VCaP (cell line): ENCODE measurements around the gene ENPP1.
"Not testable (repeated sequence)": the region's sequence is repeated elsewhere in the genome, so short reads cannot be mapped to it uniquely, and the experiment has no call there.

Experiments used
- H3K27ac ChIP-seq: fragments of 450-650 bp; 2 replicates; pipeline ENCODE4 v1.5.1; 2017
- TF ChIP-seq, protein P1 (sequence below): fragments of 450-650 bp; conservative IDR thresholded peaks from 2 replicates; pipeline ENCODE4 v1.5.1; 2017; ENCODE audit warnings: mild to moderate bottlenecking, moderate library complexity

ENPP1 gene

DNA sequence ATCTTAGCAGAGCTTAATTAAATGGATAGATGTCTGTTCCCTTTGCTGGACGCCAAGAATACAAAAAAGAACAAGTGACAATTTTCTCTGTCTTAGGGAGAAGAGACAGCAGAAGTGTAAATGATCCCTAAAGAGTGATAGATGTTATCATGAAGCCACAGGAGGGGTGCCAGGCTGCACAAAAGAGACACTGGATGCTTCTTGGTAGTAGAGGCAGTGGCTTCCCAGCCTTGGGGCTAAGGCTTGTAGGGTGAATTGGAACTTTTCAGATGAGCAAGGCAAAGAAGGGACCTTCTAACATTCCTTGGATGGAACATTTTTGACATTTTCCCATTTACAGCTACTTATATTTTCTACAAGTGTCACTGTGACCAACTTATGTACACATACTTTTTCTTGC is 85.4 kb downstream of the ENPP1 start:
- no peak overlapping the region for H3K27ac ChIP-seq
- TF ChIP-seq, protein P1, sequence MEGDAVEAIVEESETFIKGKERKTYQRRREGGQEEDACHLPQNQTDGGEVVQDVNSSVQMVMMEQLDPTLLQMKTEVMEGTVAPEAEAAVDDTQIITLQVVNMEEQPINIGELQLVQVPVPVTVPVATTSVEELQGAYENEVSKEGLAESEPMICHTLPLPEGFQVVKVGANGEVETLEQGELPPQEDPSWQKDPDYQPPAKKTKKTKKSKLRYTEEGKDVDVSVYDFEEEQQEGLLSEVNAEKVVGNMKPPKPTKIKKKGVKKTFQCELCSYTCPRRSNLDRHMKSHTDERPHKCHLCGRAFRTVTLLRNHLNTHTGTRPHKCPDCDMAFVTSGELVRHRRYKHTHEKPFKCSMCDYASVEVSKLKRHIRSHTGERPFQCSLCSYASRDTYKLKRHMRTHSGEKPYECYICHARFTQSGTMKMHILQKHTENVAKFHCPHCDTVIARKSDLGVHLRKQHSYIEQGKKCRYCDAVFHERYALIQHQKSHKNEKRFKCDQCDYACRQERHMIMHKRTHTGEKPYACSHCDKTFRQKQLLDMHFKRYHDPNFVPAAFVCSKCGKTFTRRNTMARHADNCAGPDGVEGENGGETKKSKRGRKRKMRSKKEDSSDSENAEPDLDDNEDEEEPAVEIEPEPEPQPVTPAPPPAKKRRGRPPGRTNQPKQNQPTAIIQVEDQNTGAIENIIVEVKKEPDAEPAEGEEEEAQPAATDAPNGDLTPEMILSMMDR = no peak

DNA sequence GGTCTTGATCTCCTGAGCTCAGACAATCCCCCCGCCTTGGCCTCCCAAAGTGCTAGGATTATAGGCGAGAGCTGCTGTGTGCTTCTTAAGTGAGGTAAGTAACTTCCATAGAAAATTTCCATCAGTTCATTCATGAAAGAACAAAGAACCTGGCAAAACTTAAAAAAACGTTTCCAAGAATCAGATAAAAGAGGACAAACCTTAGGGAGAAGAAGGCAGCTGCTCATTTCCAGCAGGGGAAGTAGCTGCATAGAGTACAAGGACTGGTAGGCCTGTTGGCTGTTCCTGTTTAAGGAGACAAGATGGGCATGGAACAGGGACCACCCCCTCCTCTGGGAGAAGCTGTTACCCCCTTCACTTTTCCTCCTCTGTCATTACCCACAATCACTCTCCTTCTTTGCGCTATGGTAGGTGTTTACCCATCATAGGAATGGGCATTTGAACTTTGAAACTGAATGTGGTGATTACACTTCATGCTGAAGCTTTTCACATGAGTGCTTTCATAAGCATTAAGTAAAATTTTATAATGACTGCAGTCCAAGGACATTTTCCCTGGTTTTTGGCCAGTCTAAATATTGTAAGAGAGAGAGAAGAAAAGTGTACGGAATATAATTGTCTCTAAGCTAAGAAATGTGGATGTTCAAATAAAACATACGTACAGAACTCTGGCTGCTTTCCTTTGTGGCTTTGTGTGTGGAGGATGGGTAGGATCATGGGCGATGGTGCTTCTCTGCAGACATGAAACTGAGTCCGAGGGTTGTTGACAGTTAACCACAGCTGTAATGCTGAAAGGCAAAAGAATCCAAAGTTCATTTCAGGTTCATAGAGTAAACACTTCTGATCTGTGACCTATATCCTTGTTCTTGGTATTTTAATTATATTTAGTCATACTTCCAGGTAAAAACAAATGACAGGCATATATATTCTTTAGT is 86.9 kb downstream of the ENPP1 start:
- no peak overlapping the region for H3K27ac ChIP-seq
- TF ChIP-seq, protein P1 = no peak

DNA sequence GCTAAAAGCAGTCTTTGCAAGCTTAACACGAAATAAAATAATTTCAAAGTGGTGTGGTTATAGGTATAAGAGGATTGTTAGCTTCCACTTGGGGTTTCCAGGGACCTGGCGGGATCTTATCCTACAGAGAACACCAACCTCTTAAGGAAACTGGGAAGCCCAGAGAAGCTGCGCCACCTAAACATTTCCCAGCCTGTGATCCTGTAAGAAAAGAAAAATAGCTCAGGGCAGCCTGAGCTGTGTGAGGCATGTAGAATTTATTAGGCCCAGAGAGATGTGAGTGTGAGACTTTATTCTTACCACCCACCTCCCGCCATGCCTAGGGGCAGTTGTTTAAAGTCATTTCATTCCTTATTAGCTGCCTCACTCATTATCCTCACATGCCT is 89.2 kb downstream of the ENPP1 start:
- no peak overlapping the region for H3K27ac ChIP-seq
- TF ChIP-seq, protein P1 = no peak

DNA sequence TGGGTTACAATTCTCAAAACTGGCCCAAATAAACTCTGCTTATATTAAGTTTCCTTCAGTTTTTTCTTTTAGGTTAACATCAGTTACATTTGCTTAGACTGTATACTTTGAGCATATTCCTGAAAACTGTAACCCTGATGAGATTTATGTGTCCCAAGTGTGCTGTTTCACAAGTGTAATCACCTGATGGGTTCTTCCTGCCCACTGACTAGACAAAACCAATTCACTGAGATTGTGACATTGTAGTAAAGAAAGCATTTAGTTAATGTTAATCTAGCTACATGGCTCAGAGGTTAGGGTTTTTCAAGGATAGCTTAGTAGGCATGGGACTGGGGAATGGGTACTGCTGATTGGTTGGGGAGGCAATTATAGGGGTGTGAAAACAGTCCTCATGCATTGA is 89.8 kb downstream of the ENPP1 start:
- H3K27ac ChIP-seq = no peak overlapping the region

DNA sequence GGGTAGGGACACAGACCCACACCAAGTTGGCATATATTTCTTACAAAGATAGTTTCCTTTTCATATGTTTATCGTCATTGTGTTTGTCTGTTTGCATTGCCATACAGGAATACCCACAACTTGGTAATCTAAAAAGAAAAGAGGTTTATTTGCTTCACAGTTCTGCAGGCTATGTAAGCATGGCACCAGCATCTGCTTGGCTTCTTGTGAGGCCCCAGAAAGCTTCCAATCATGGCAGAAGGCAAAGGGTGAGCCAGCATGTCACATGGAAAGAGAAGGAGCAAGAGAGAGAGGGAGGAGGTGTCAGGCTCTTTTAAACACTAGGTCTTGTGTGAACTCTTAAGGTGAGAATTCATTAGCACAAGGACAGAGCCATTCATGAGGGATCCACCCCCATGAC is 90.9 kb downstream of the ENPP1 start:
- no peak overlapping the region for H3K27ac ChIP-seq
- TF ChIP-seq, protein P1 = no peak

More for the DNA sequence above, 89.8 kb downstream of the ENPP1 start:
- TF ChIP-seq, protein P1 = no peak

DNA sequence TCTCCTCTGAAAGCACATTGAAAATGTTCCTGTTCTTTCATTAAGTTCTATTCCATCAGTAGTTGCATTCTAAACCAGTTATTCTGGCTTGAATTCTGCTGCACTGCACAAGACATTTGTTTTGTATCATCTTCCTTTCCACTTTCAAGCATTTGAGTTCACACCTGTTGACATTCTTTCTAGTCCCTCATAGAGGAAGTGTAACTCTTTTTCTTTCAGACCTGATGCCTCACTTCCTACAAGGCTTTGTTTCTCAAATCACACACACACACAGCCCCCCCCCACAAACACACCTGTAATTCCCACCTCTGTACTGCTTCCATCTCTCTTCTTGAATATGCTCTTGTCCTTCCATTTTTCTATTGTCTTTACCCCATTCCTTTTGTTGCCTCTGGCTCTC is 92.4 kb downstream of the ENPP1 start:
- TF ChIP-seq, protein P1 = no peak
- H3K27ac ChIP-seq = no peak overlapping the region

DNA sequence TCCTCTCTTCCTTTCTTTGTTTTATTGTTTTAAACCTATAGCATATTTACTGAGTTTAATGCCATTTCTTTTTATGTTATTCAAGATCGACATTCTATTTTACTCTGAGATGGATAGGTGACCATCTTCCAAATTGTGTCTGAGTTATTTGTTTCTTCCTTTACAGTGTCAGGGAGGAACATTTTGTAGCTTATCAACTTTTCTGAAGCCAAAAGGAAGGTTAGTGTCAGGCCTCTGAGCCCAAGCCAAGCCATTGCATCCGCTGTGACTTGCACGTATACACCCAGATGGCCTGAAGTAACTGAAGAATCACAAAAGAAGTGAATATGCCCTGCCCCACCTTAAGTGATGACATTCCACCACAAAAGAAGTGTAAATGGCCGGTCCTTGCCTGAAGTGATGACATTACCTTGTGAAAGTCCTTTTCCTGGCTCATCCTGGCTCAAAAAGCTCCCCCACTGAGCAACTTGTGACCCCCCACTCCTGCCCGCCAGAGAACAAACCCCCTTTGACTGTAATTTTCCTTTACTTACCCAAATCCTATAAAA is 93.6 kb downstream of the ENPP1 start:
- H3K27ac ChIP-seq = not testable (repeated sequence)

DNA sequence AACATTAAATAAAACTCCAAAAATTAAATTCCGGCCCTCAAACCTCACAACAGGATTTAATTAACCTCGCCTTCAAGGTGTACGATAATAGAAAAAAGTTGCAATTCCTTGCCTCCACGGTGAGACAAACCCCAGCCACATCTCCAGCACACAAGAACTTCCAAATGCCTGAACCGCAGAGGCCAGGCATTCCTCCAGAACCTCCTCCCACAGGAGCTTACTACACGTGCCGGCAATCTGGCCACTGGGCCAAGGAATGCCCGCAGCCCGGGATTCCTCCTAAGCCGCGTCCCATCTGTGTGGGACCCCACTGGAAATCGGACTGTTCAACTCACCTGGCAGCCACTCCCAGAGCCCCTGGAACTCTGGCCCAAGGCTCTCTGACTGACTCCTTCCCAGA is 95.9 kb downstream of the ENPP1 start:
- H3K27ac ChIP-seq = not testable (repeated sequence)

DNA sequence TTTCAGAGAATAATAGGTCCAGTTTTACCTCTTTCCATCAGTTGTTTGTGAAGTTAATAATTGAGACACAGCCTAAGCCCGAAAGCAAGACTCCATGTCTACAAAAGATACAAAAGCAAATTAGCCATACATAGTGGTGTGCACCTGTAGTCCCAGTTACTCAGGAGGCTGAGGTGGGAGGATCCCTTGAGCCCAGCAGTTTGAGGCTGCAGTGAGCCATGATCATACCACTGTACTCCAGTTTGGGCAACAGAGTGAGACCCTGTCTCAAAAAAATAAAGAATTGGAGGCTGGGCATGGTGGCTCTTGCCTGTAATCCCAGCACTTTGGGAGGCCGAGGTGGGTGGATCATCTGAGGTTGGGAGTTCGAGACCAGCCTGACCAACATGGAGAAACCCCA is 101.0 kb downstream of the ENPP1 start:
- H3K27ac ChIP-seq = not testable (repeated sequence)
